ENCODE results near the gene ANKMY1. TPM values are rescaled to one million over a fixed set of nuclear protein-coding genes. Genes with fewer than 3 reads are reported as not detected.
"Not testable (repeated sequence)": the region's sequence is repeated elsewhere in the genome, so short reads cannot be mapped to it uniquely, and the experiment has no call there.

ANKMY1 gene
- total RNA-seq, 1 donor from 2014 or later: 7.6 TPM

DNA sequence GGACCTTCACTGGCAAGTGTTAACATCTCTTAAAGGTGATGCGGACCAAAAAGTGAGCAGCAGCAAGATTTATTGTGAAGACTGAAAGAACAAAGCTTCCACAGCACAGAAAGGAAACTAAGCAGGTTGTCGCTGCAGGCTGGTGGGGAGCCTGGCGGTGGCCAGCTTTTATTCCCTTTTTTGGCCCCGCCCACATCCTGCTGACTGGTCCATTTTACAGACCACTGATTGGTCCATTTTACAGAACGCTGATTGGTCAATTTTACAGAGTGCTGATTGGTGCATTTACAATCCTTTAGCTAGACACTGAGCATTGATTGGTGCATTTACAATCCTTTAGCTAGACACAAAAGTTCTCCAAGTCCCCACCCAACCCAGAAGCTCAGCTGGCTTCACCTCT, 35.9 kb downstream of the ANKMY1 start:
- not testable (repeated sequence) for DNase-seq

DNA sequence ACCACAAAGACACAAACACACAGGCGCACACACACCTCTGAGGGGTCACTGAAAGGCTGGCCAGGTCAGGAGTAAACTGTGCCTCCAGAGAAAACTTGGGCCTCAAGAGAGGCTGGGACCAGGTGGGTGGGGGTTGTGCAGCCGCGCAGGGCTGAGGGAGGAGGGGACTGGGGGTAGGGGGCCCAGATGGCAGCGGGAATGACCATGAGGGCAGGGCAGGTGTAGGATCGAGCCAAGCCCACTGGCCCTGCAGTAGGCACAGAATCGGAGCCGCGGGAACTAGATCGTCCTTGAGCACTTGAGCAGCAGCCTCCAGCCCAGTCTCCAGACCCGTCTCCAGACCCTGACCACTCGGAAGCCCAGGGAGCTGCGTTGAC, 36.8 kb downstream of the ANKMY1 start:
- DNase-seq: no peak

DNA sequence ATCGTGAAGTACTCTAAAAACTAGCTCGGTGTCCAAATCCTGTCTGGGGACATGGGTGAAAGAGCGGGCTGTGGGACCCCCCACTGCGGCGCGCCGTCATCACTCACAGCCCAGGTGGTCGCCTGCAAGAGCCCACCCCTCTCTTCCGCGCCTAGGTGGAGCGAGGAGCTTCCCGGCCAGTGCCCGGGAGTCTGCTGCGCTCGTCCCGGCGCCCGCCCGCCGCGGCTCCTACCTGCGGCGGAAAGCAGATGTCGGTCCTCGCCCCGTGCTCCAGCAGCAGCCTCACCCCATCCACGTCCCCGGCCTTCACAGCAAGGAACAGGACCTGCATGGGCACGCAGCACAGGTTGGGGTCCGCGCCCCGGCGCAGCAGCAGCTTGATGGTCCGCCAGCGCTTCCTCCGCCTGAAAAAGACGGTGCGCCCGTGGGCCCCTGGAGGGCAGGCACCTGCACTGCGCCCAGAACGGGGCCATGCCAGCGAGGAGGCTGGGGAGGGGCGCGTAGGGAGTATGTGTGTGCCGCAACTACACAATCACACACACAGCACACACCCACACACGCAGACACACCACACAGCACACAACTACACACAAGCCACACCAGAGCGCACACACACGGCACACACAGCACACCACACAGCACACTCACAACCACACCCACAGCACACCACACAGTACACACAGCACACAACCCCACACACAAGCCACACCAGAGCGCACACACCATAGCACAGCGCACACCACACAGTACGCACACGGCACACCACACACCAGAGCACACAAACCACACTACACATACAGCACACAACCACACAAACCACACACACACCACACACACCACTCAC, 37.4 kb downstream of the ANKMY1 start:
- DNase-seq: no peak

DNA sequence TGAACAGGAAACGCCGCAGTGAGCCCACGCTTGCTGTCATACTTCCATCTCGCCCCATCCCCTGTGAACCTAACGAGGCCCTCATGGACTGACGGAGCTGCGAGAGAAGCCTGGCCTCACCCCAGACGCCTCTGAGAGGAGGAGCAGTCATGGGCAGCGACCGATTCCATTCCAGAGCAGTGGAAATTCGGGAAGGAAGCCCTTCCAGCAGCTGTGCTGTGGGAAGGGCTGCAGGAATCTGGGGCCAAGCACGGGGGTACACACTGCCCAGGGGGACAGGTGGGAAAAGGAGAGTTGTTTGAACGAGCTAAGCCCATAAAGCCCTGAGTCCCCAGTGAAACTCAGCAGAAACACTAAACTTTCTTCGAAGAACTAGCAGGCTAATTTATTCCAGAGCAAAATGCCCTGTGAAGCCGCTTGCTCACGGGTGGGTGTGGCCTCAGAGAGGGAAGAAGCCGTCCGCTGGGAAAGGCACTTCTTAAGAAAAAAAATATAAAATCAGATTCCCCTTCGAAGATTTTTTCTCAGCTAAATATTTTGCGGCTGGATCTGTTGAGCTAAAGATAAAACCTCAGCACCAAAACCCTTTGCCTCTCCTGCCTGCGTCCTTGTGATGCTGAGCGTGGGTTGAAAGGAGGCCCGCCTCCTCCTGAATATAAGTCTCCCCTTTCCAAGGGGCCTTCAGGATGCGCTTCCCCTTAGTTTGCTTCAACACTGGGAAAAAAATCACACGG, 38.2 kb downstream of the ANKMY1 start:
- no peak for DNase-seq

DNA sequence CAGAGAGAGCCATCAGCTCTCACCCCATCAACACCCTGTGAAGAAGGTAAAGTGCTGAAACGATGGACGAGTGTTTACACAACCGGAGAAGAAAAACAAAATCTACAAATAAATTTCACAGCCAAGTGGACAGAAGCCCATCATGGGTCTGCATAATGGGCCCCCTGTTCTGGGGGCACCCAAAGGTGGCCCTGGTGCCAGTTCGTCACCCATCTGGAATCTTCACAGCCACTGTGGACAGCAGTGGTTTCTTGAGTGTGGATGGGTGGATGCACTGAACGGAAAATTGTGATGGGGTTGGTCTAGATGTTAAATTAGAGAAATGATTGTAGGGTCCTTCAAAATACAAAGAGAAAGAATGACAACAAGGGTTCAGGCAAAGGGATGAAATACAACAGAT, 38.8 kb downstream of the ANKMY1 start:
- no peak for DNase-seq

DNA sequence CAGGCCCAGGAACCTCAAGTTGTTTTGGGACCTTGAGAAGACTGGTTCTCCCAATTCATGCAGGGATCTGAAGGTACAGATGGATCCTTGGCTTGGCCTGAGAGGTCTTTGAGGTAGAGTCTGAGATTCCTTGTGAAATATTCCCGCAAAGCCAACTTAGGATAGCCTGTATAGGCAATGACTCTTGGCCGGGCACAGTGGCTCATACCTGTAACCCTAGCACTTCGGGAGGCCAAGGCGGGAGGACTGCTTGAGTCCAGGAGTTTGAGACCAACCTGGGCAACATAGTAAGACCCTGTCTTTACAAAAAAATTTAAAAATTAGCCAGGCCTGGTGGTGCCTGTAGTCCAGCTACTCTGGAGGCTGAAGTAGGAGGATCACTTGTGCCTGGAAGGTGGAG, 40.4 kb downstream of the ANKMY1 start:
- no peak for DNase-seq

DNA sequence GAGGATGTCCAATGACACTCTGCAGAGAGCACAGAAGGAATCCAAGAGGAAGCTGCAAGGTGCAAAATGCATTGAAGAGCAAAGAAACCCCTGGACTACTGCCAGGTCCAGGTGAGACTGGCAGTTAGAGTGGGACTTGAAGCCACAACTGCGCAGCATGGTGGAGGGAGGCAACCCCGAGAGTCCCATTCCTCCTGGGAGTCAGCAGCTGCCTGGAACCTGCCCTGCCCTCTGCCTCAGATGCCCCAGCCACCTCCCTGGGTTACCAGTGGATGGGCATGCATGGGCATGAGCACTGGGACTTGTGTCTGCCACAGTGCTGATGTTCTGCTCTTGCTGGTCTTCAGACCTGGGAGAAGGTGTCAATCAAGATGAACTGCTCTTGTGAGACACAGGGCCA, 43.2 kb downstream of the ANKMY1 start:
- no peak for DNase-seq

DNA sequence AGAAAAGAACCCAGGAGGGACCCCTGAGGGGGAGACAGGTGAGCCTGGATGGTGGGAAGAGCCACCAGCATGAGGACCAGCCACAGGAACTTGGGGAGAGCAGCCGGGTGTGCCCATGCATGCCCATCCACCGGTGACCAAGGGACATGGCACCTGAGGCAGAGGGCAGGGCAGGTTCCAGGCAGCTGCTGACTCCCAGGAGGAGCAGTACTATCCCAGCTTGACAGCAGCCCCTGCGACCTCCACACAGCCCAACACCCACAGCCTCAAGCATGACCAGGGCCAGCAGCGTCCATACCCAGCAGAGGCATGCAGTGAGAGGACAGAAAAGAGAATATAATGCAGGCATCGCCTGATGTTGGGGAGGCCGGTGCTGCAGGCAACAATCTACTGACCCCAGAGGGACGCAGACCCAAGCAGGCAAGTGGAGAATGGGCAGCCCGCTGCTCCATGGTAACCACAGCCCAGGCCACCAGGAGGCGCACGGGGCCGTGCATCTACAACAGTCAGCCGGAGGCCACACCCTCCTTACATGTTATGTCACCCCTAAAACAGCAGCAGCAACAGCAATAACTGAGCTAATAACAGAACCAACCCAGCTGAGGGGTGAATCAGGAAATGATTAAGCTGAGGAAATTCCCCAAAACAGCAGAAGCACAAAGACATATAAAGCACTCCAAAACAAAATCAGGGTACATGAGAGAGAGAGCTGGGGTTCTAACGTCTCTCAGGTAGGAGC, 44.1 kb downstream of the ANKMY1 start:
- DNase-seq: no peak

DNA sequence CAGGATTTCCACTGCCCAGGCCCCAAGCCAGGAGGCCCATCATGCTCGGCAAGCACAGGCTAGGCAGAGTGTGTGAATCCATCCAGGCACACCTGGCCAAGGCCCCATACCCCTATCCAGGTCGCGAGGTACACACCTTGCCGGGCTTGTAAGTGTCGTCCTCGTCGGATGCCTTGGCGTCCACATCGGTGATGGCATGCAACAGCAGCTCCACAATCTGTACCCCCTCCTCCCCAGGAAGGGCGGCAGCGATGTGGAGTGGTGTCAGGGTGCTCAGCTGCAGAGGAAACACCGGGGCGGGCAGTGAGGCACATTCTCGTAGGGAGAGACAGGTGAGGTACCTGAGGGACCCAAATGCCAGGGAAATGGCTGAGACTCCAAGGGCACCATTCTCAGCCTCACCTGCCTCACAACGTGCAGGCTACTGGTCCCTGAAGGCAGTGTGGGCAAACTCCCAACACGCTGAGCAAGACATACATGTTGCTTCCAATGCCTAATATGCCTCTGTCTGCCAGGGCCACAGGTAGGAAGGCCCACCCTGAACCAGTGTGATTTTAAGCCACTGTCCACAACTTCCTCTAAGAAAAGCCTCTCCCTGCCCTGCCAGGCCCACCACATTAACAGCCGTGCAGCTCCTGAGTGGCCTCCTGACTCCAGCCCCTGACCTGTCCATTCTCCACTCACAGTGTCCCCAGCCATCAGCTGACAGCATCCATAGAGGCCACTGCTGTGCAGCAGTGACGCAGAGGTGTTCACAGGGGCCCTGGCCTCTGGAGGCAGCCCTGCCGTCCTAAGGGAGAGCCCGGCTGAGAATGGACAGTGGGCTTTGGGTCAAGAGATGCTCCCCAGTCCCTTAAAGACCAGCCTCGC, 44.9 kb downstream of the ANKMY1 start:
- no peak for DNase-seq

DNA sequence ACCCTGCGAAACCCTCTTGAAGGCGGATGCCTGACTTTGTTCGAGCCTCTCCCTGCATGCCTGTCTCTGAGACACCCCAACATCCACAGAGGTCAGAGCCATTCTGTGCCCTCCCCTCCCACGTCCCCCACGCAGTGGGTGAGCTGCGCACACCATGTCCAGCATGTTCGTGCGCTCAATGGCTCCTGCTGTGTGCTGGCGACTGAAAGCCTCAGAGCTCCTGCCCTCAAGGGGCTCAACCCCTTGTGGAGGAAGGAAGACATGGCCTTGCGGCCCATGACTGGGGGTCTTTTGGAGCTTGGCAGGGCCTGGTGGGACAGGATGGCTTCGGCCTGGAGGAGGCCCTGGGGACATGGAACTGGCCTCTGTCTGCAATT, 45.7 kb downstream of the ANKMY1 start:
- no peak for DNase-seq

DNA sequence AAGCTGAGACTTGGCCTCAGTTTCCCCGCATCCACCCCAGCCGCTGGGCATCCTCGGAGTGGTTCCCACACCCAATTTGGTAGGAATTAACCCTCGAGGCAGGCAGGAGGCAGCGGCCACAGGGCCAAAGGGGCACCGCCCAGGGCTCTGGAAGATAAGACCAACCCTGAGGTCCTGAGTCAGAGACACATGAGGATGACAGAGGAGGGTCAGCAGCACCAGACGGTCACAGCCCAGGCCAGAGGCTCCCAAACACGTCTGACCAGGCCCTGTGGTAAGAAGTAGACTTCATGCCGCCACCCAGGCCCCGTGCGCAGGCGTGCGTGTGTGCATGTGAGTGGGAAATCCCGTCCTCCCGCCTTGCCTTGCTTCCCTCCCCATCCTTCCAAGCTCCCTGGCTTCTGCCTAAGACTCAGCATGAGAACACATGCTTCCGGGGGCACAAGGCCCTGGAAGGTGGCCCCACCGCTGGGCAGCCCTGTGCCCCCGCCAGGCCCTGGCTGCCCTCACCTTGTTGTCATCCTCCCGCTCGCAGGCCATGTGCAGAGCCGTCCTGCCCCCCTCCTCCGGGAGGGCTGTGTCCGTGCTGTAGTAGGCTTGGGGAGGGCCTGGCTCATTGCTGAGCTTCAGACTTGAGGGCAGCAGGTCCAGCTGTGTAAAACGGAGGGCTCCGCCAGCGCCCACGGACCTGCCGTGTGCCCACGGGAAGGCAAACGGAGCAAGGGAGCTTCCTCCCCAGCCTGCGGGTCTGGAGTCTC, 46.3 kb downstream of the ANKMY1 start:
- no peak for DNase-seq

DNA sequence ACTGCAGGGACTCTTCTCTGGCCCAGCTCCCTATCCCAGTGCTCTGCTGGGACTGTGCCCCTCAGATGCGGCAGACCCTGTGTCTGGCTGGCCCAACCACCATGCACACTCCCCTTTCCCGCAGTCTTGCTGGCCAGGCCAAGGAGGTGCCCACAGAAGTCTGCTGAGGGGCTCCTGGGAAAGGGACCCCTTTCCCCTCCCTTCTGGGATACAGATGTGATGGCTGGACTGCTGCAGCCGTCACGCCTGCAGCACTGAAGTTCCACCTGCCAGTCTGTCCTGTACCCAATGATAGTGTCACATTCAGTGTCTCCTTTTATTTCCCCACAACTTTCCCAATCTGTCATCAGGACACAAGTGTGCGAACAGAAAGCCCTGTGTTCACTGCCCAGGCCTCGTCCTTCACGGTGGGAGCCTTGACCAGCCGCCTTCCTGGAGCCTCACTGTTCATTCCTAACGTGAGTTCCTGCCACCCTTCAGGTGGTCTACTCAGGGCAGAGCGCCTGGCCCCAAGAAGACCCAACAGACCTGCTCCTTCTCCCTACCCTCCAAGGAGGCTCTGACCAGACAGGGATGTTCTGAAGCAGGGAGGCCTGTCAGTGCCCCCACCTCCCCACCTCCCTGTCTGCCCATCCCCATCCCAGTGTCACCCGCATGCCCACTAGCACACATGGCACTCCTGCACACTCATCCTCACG, 47.1 kb downstream of the ANKMY1 start:
- no peak for DNase-seq

DNA sequence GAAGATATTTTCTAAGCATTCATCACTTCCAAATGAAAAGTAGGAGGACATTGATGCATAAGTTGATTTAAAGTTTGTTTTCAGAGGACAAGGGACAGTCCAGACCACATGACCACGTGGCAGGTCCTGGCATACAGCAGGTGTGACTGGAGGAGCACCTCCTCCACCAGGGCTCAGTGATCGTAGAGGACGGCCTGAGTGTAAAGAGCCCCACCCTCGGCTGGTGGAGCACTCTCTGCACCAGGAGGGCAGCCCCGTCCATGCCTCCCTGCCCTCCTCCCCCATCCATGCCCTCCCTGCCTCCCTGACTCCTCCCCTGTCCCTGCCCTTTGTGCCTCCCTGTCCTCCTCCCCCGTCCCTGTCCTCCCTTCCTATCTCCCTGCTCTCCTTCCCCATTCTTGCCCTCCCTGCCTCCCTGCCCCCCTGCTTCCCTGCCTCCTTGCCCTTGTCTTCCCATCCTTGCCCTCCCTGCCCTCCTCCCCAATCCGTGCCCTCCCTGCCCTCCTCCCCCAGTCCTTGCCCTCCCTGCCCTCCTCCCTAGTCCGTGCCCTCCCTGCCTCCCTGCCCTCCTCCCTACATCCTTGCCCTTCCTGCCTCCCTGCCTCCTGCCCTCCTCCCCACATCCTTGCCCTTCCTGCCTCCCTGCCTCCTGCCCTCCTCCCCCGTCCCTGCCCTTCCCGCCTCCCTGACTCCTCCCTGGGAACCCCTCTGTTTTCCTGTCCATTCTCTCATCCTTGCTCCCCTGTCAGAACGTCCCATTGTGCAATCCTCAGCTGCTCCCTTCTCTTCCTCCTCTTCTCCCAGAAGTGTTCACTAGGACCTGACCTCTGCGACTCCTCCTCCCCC, 47.9 kb downstream of the ANKMY1 start:
- DNase-seq: no peak

DNA sequence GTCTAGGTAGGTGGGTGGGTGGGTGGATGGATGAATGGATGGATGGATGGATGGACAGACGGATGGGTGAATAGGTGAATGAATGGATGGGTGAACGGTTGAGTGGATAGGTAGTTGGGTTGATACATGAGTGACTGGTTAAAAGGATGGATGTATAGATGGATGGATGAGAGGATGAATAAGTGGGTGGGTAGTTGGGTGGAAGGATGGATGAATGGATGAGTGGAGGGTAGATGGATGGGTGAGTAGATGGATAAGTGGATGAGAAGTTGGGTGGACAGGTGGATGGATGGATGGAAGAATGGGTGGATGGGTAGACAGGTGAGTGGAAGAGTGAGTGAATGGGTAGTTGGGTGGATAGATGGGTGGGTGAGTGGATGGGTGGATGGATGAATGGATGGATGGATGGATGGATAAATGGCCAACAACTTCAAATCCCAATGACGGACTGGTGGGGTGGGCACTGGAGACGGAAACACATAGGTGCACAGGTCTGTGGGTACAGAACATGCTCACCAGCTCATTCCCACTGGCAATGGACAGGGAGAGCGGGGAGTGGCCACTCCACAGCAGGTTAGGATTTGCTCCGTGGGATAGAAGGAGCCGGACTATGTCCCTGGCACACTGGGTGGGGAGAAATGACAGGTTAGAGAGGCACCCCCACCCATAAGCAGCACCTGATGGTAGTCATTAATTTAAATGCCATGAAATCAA, 48.8 kb downstream of the ANKMY1 start:
- no peak for DNase-seq

DNA sequence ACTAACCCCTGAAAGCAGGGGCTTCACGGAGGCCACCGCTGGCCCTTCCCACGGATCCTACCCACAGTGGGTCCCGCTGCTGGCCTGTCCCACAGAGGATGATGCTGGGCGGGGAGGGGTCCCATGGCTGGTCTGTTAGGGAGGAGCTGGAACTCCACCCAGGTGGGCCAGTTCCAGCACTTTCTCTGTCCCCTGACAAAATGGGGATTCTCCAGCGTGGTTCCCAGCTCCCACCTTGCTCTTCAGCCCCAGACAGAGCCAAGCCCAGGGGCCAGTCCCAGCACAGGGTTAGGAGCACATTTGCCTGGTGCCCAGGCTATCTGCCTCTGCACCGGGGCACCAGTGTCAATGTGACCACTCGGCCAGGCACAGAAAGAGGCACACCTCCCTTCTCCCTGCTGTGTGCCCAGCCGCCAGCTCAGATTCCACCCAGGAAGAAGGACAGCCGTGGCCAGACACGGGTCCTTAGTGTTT, 50.0 kb downstream of the ANKMY1 start:
- no peak for DNase-seq

DNA sequence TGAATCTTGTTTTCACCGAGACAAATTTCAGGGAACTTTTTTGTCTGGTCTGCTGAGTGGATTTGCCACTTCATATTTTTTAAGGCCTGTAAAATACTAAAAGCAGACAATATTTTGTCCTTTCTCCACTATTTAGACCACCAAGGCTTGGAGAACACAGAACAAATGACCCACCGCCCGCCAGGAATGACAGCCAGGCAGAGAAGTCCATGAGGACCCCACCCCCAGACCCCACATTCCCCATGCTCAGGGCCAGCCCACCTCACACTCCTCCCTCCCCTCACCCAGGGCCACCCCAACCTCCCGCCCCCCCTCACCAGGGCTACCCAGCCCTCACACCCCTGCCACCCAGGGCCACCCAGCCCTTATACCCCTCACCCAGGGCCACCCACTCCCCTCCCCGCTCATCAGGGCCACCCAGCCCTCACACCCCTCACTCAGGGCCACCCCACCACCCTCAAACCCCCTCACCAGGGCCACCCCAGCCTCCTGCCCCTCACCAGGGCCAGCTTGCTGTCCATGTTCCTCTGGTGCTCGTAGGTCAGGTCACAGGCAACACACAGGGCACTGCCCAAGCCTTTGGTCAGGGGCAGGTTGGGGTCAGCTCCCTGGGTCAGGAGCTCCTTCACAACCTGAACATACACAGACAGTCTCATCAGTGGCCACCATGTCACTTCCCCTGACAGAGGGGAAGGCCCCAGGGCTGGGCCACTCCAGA, 50.6 kb downstream of the ANKMY1 start:
- no peak for DNase-seq

DNA sequence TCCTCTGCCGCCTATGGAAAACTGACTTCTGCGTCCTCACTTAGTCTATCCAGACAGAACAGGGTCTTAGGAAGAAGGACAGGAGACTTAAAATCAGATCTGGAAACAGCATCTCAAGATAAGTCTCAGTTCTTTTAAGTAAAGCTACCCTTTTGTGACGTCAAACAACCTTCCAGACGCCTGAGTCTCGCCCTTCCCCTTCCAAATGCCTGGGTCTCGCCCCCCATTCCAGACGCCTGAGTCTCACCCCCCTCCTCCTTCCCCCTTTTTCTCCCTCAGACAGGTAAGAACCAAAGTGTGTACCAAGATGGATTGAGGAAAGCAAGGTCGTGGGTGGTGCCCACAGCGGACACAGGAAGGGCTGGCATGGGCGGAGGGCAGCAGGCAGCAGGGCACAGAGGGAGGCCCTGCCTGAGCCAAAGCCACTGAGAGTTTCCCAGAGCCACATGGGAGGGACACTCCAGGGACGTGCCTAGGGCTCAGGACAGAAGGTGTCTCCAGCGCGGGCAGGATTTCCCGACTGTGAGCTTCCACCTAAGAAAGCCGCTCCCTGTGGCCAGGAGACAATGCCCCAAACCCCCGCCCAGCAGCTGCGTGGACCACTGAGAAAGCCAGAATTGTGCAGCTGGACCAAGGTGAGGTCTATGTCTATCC, 51.3 kb downstream of the ANKMY1 start:
- DNase-seq: no peak

DNA sequence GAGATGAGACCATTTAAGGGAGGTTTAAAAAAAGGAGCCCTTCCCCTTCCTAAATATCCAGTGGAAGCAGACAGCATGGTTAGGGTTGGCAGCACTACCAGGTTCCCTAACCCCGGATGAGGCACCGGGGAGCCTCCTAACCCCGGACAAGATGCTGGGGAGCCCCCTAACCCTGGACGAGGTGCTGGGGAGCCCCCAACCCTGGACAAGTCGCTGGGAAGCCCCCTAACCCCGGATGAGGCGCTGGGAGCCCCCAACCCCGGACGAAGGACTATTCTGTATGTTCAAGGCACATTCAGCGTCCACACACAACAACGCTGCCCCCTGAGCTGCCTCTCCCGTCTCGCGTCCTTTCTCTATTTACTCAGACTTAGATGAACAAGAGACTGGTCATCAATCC, 51.9 kb downstream of the ANKMY1 start:
- no peak for DNase-seq
